HL-60 (cell line): ENCODE measurements around the gene PACS1.

ENCODE experiments used
- DNase-seq, 2 experiments: peaks; one replicate each; pipeline ENCODE4 v3.0.0-alpha.2; 2010 to 2020; ENCODE audit warnings: low read depth in 1 of 2, low spot score in 1 of 2
- H3K27ac ChIP-seq: fragments of 250-450 bp; sonication (Bioruptor Pico); replicated peaks from 2 replicates; pipeline ENCODE4 v1.5.1; 2020; ENCODE audit warnings: mild to moderate bottlenecking, moderate library complexity
- H3K27me3 ChIP-seq: fragments of 250-450 bp; sonication (Bioruptor Pico); 2 replicates; pipeline ENCODE4 v1.5.1; 2021; ENCODE audit warnings: mild to moderate bottlenecking, moderate library complexity; ENCODE audit not compliant: insufficient read depth, poor library complexity, severe bottlenecking
- H3K4me3 ChIP-seq: replicated peaks from 2 replicates; pipeline ENCODE4 v1.5.1; 2011; ENCODE audit warnings: mild to moderate bottlenecking, control low read depth, low read length; ENCODE audit not compliant: insufficient read depth
- CTCF ChIP-seq: IDR thresholded peaks from one replicate; pipeline ENCODE4 v1.5.1; 2011; ENCODE audit warnings: low read length, control low read depth, inconsistent platforms; ENCODE audit not compliant: insufficient read depth
- GABPA ChIP-seq: IDR thresholded peaks from 2 replicates; pipeline ENCODE4 v1.6.1; 2012; ENCODE audit warnings: low read depth
- POLR2AphosphoS5 ChIP-seq: IDR thresholded peaks from 2 replicates; pipeline ENCODE4 v1.6.1; 2012; ENCODE audit warnings: low read depth
- REST ChIP-seq: IDR thresholded peaks from 2 replicates; pipeline ENCODE4 v1.6.1; 2012; ENCODE audit warnings: low read depth; ENCODE audit not compliant: insufficient replicate concordance
- SPI1 ChIP-seq: IDR thresholded peaks from 2 replicates; pipeline ENCODE4 v1.6.1; 2012; ENCODE audit warnings: low read depth, mild to moderate bottlenecking, borderline replicate concordance

The PACS1 gene

GRCh38 chr11:66287211-66287888 lies 217.3 kb downstream of the PACS1 start:
- H3K27me3 ChIP-seq, result peaks cover 11% of the 10 kb centered on the region
- TF ChIP-seq SPI1 (peak; percentile 64; the same call in 1 of the 2 replicates), POLR2AphosphoS5 (peak; percentile 22; the same call in 1 of the 2 replicates), GABPA (no peak), REST (no peak), CTCF (no peak)
- H3K4me3 ChIP-seq, result peak overlapping the region; percentile 90
- peak overlapping the region; percentile 60 for H3K27ac ChIP-seq
- DNase-seq, result peak in 1 of 2 experiments; percentile 64

- Histone ChIP-seq H3K27ac (peak overlapping the region; percentile 60), H3K27me3 (peaks cover 17% of the 10 kb centered on the region), H3K4me3 (peak overlapping the region; percentile 90)
- TF ChIP-seq POLR2AphosphoS5, result 0 out of 2 replicates have a peak, but pooled peaks have one; percentile 14
- TF ChIP-seq GABPA, result no peak
- peak in 1 of 2 experiments; percentile 12 for DNase-seq
Observed at GRCh38 chr11:66287889-66288670, 218.0 kb downstream of the PACS1 start.

- Histone ChIP-seq H3K27me3 (peaks cover 17% of the 10 kb centered on the region), H3K27ac (peak within 1 kb of the TSS; percentile 60), H3K4me3 (peak within 1 kb of the TSS; percentile 90)
- DNase-seq, result peak; percentile 99 to 100
- TF ChIP-seq SPI1 (no peak), POLR2AphosphoS5 (peak; percentile 81), CTCF (no peak), GABPA (peak; percentile 73; the same call in 1 of the 2 replicates)
Observed at GRCh38 chr11:66288671-66289547, 218.8 kb downstream of the PACS1 start, which contains the start of gene YIF1A. YIF1A (minus strand) TSS chr11:66289143; CDS start chr11:66288985, 158 bp downstream.

GRCh38 chr11:66289548-66290329 lies 219.7 kb downstream of the PACS1 start:
- H3K4me3 ChIP-seq, result peak overlapping the region; percentile 58
- H3K27ac ChIP-seq, result peak overlapping the region; percentile 44
- H3K27me3 ChIP-seq, result peaks cover 17% of the 10 kb centered on the region
- peak in 1 of 2 experiments; percentile 69 for DNase-seq
- TF ChIP-seq REST (peak; percentile 99), POLR2AphosphoS5 (no peak)
